GM10266 (cell line): Measurements from ENCODE around the gene CTNND2.

Experiments
- DNase-seq: peaks from one replicate; pipeline ENCODE4 v3.0.0; 2012; ENCODE audit errors: extremely low spot score
- CTCF ChIP-seq: IDR thresholded peaks from 2 replicates; pipeline ENCODE4 v1.5.1; 2012; ENCODE audit warnings: mild to moderate bottlenecking, low read depth; ENCODE audit not compliant: control insufficient read depth, insufficient read depth; ENCODE audit errors: missing control alignments

CTNND2 gene

GRCh38 chr5:11239261-11240015, 664.8 kb downstream of the CTNND2 start:
- no peak for TF ChIP-seq CTCF
- DNase-seq: no peak

GRCh38 chr5:11234501-11234911, 669.7 kb downstream of the CTNND2 start:
- TF ChIP-seq CTCF: no peak
- no peak for DNase-seq

GRCh38 chr5:11230890-11231289, 673.4 kb downstream of the CTNND2 start:
- TF ChIP-seq CTCF: no peak
- DNase-seq: no peak

GRCh38 chr5:11227064-11227463, 677.2 kb downstream of the CTNND2 start:
- no peak for DNase-seq
- TF ChIP-seq CTCF: no peak

- TF ChIP-seq CTCF: no peak
- no peak for DNase-seq
Measured at GRCh38 chr5:11224436-11225187, 679.6 kb downstream of the CTNND2 start.

- no peak for DNase-seq
Measured at GRCh38 chr5:11222169-11222568, 682.1 kb downstream of the CTNND2 start.

More at GRCh38 chr5:11222169-11222568, 682.1 kb downstream of the CTNND2 start:
- no peak for TF ChIP-seq CTCF
